GM12878 (cell line): ENCODE results near the gene PCDHB7. TPM values are rescaled to one million over a fixed set of nuclear protein-coding genes. Genes with fewer than 3 reads are reported as not detected.
"Not testable (repeated sequence)": the region's sequence is repeated elsewhere in the genome, so short reads cannot be mapped to it uniquely, and the experiment has no call there.

ENCODE experiments used
- ATAC-seq: fragments of 200-7000 bp; cut with Tn5 transposase; 3 replicates; pipeline ENCODE4 v1.9.1; 2020; ENCODE audit warnings: mild to moderate bottlenecking, moderate library complexity
- BruUV-seq: library from RNA; stranded (reverse); fragments of 400-500 nt; replicated peaks from 2 replicates; lab custom pipeline; 2021; lab: Mats Ljungman, UMichigan
- CTCF ChIA-PET: fragments of 300-600 bp; sonication (Branson Sonifier 250); formaldehyde crosslinking; extraction: SDS; loops from one replicate; lab custom pipeline; 2021; ENCODE audit warnings: inconsistent platforms; lab: Yijun Ruan, JAX
- POLR2A ChIA-PET: fragments of 350-600 bp; formaldehyde crosslinking; extraction: SDS; loops from one replicate; lab custom pipeline; 2021; ENCODE audit warnings: inconsistent platforms; lab: Charles Lee
- RAD21 ChIA-PET: fragments of 300-600 bp; sonication (Branson Sonifier 250); formaldehyde crosslinking; loops from one replicate; lab custom pipeline; 2023; ENCODE audit warnings: antibody characterized with exemption; ENCODE audit not compliant: unreplicated experiment; lab: Charles Lee
- SMC1A ChIA-PET: fragments of 300-600 bp; sonication (Branson Sonifier 250); formaldehyde crosslinking; loops from one replicate; lab custom pipeline; 2023; ENCODE audit not compliant: unreplicated experiment, uncharacterized antibody; lab: Charles Lee
- DNase-seq: peaks from one replicate; pipeline ENCODE4 v3.0.0-alpha.2; 2011; ENCODE audit warnings: low read depth, low spot score
- FAIRE-seq: peaks from 3 replicates; lab custom pipeline; 2011; peaks lifted over from hg19 to GRCh38; lab: Jason Lieb, UNC
- H2AFZ ChIP-seq: 2 replicates; pipeline ENCODE4 v1.6.0; 2011; ENCODE audit warnings: low read depth, low read length, control low read depth; ENCODE audit not compliant: control insufficient read depth
- H3K27ac ChIP-seq: 2 replicates; pipeline ENCODE4 v1.5.1; 2011; ENCODE audit warnings: control low read depth; ENCODE audit not compliant: control insufficient read depth, insufficient read depth
- H3K27me3 ChIP-seq, 2 experiments: replicated peaks in 1 of 2; 2 replicates each; pipeline versions ENCODE4 v1.6.0 to v1.6.1; 2011; ENCODE audit warnings: low read length in 1 of 2; ENCODE audit not compliant: control insufficient read depth in 2 of 2, insufficient read depth in 2 of 2
- H3K36me3 ChIP-seq, 2 experiments: 2 replicates each; pipeline ENCODE4 v1.5.1; 2011; ENCODE audit warnings: low read length in 1 of 2; ENCODE audit not compliant: control insufficient read depth in 2 of 2, insufficient read depth in 2 of 2
- H3K4me1 ChIP-seq: 2 replicates; pipeline ENCODE4 v1.6.1; 2011; ENCODE audit warnings: mild to moderate bottlenecking, low read length, moderate library complexity, mixed read lengths; ENCODE audit not compliant: control insufficient read depth, insufficient read depth
- H3K4me2 ChIP-seq: 2 replicates; pipeline ENCODE4 v1.6.0; 2011; ENCODE audit warnings: control low read depth; ENCODE audit not compliant: control insufficient read depth, insufficient read depth
- H3K4me3 ChIP-seq: fragments of 200-600 bp; sonication (generic); 2 replicates; pipeline ENCODE4 v1.5.1; 2016
- H3K79me2 ChIP-seq: 2 replicates; pipeline ENCODE4 v1.6.0; 2011; ENCODE audit warnings: low read length; ENCODE audit not compliant: control insufficient read depth, insufficient read depth
- H3K9ac ChIP-seq: 2 replicates; pipeline ENCODE4 v1.8.0; 2011; ENCODE audit warnings: low read length, control low read depth, mixed read lengths; ENCODE audit not compliant: control insufficient read depth, insufficient read depth
- H3K9me3 ChIP-seq: replicated peaks from 3 replicates; pipeline ENCODE4 v1.5.1; 2011; ENCODE audit warnings: mild to moderate bottlenecking, low read length; ENCODE audit not compliant: control insufficient read depth, insufficient read depth
- H4K20me1 ChIP-seq: 2 replicates; pipeline ENCODE4 v1.6.0; 2011; ENCODE audit not compliant: control insufficient read depth, insufficient read depth
- BHLHE40 ChIP-seq, 2 experiments: fragments of 450-650 bp in 1 of 2; IDR thresholded peaks; 2 replicates each; pipeline ENCODE4 v1.6.1; 2011 to 2017; ENCODE audit warnings: low read depth in 2 of 2, borderline replicate concordance in 1 of 2, improper control_type of control experiment in 1 of 2, low read length in 1 of 2, mild to moderate bottlenecking in 1 of 2
- GABPA ChIP-seq: IDR thresholded peaks from 2 replicates; pipeline ENCODE4 v1.6.1; 2014; ENCODE audit warnings: antibody characterized with exemption, low read depth, mild to moderate bottlenecking, inconsistent platforms
- KLF5 ChIP-seq: fragments of 450-650 bp; IDR thresholded peaks from 2 replicates; pipeline ENCODE4 v1.6.1; 2014; ENCODE audit warnings: mild to moderate bottlenecking; ENCODE audit not compliant: partially characterized antibody
- RELB ChIP-seq: fragments of 450-650 bp; IDR thresholded peaks from 2 replicates; pipeline ENCODE4 v1.6.1; 2017; ENCODE audit warnings: low read depth, mild to moderate bottlenecking, moderate library complexity
- SIN3A ChIP-seq: IDR thresholded peaks from 2 replicates; pipeline ENCODE4 v1.6.1; 2012; ENCODE audit warnings: low read depth, low read length, improper control_type of control experiment
- SIX5 ChIP-seq: IDR thresholded peaks from 2 replicates; pipeline ENCODE4 v1.6.1; 2011; ENCODE audit warnings: mild to moderate bottlenecking, low read depth, low read length, moderate library complexity; ENCODE audit not compliant: severe bottlenecking
- ZNF592 ChIP-seq: fragments of 450-650 bp; IDR thresholded peaks from 2 replicates; pipeline ENCODE4 v1.6.1; 2017; ENCODE audit warnings: mild to moderate bottlenecking, moderate library complexity
- WGBS: methylation state at CpG from one replicate; pipeline ENCODE4 v1.1.6; 2016; ENCODE audit warnings: low lambda C conversion rate; ENCODE audit not compliant: insufficient replicate concordance, insufficient coverage; ENCODE audit errors: missing lambda C conversion rate; 5-methylcytosine and 5-hydroxymethylcytosine counted together
- in situ Hi-C: fragments of 300-500 bp; cut with MboI; formaldehyde crosslinking; loops from 9 replicates; pipeline ENCODE4 v1.14.3; 2018; ENCODE audit warnings: mixed read lengths
- intact Hi-C: fragments of 100-400 bp; cut with micrococcal nuclease; formaldehyde crosslinking; loops from one replicate; pipeline ENCODE4 v1.14.2; 2022; ENCODE audit not compliant: unreplicated experiment
- polyA plus RNA-seq, 11 experiments: library from polyadenylated mRNA; depleted of rRNA in 4 of 11; unstranded in 6 of 11; stranded (reverse) in 5 of 11; fragments of >200 nt; fragmentation: Nextera tagmentation in 4 of 11; fragmentation: Illumina TruSeq in 1 of 11; extraction: Ambion mirVana in 4 of 11; extraction: Trizol in 1 of 11; gene quantifications; 1 replicate in 1 of 11; 2 replicates in 10 of 11; pipeline versions ENCODE4 v1.2.1 to v1.2.3, GENCODE V29; 2011 to 2016; ENCODE audit warnings: inconsistent platforms in 2 of 11, missing spikeins in 2 of 11, low read depth in 1 of 11
- total RNA-seq, 4 experiments: library from RNA; depleted of rRNA in 3 of 4; stranded (reverse); fragments of >200 nt in 3 of 4; fragmentation: Illumina TruSeq in 1 of 4; extraction: Trizol in 1 of 4; gene quantifications; 2 replicates each; pipeline versions ENCODE4 v1.2.1 to v1.2.3, GENCODE V29; 2013 to 2021

The PCDHB7 gene
- total and polyA plus RNA-seq, 10 of the 15 experiments (the other 5 are each of a cell fraction or from before 2014, with no cell fraction given) = not detected

DNA sequence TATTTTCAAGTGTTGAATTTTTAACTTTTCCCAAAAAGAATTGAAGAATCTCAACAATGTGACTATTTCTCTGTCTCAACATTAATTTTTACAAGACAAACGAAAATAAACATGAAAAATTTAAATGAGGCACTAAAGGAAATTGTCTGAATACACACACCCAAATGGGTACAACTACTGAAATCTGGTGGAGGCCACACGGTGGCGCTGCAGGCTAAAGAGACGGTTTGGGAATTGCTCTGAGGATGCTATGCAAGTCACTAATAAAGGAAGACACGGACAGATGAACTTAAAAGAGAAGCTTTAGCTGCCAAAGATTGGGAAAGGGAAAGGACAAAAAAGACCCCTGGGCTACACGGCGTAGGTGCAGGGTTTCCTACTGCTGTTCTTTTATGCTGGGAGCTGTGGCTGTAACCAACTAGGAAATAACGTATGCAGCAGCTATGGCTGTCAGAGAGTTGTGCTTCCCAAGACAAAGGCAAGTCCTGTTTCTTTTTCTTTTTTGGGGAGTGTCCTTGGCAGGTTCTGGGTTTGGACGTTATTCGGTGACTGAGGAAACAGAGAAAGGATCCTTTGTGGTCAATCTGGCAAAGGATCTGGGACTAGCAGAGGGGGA lies 19.8 kb downstream of the PCDHB7 start, which contains the start of gene PCDHB10 (continued):
- no peak for TF ChIP-seq GABPA
- no peak for TF ChIP-seq BHLHE40 (IDR thresholded peaks at IDR 0.05; ENCODE audit: borderline replicate concordance in 1 of 2, low read depth in 2 of 2, low read length in 1 of 2)
- TF ChIP-seq KLF5 = no peak

GRCh38 chr5:141194332-141194731 lies 21.9 kb downstream of the PCDHB7 start:
- intact Hi-C loops, H3K4me3 ChIP-seq, BruUV-seq, SMC1A ChIA-PET, POLR2A ChIA-PET, FAIRE-seq, H4K20me1 ChIP-seq, in situ Hi-C loops, H3K4me2 ChIP-seq, H3K4me1 ChIP-seq, H3K27ac ChIP-seq, H3K9me3 ChIP-seq, H3K27me3 ChIP-seq, RAD21 ChIA-PET, CTCF ChIA-PET, H3K36me3 ChIP-seq, DNase-seq, H3K9ac ChIP-seq, H3K79me2 ChIP-seq, H2AFZ ChIP-seq, ATAC-seq: not testable (repeated sequence)
- 76% methylated on average over 4 of the region's 37 CpGs for WGBS

DNA sequence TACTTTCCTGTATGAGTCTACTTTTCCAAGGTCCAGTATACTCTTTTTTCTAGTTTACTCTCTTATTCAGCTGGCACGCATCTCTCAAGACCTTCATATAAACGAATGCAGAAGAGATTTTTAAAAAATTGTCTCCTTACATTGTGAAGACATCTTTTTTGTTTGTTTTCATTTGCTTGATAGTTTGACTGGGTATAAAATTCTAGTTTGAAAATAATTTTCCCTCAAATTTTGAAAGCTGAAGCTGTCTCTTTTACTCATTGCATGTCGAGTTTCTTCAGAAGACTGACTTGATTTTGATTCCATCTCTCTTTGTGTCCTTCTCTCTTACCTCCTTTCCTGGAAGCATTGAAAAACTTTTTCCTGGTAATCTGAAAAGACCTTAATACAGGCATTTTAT lies 23.9 kb downstream of the PCDHB7 start:
- H3K9me3 ChIP-seq = no peaks in the 10 kb centered on the region; the same call in 2 of the 3 replicates
- no peak for FAIRE-seq
- TF ChIP-seq SIN3A (no peak), SIX5 (no peak), RELB (no peak), ZNF592 (no peak)

More for the DNA sequence above, 23.9 kb downstream of the PCDHB7 start:
- Histone ChIP-seq H3K79me2 (no peaks in the 10 kb centered on the region), H3K36me3 (no peaks in the 10 kb centered on the region), H3K9ac (no peak overlapping the region), H2AFZ (no peak overlapping the region), H3K27me3 (no peaks in the 10 kb centered on the region), H3K4me1 (no peaks in the 10 kb centered on the region), H4K20me1 (no peaks in the 10 kb centered on the region), H3K4me3 (no peak overlapping the region), H3K27ac (no peak overlapping the region), H3K4me2 (no peak overlapping the region)
- intact Hi-C loops (no loop called here), in situ Hi-C loops (no loop called here)
- ChIA-PET RAD21 (no interaction called here), CTCF (no interaction called here), SMC1A (no interaction called here), POLR2A (no interaction called here)
- WGBS = 0% methylated on average over 3 of the region's 3 CpGs
- no TSS peak for BruUV-seq
- ATAC-seq (no peak), DNase-seq (no peak)
